Occipital lobe (tissue), 2 donors: ENCODE data around the gene GMDS. TPM values are rescaled to one million over a fixed set of nuclear protein-coding genes. Genes with fewer than 3 reads are reported as not detected.

Source experiments
- DNase-seq: peaks from one replicate; lab custom pipeline; 2025; lab: John Stamatoyannopoulos, UW
- total RNA-seq: library from RNA; depleted of rRNA; stranded (reverse); fragments of >200 nt; gene quantifications from one replicate; pipeline ENCODE4 v1.2.3, GENCODE V29; 2014

GMDS gene
- total RNA-seq, 1 donor from 2014 or later = 6.1 TPM

GRCh38 chr6:2103765-2104523 lies 141.5 kb downstream of the GMDS start:
- no peak for DNase-seq

- DNase-seq = no peak
These were observed 142.4 kb downstream of the GMDS start for GRCh38 chr6:2102966-2103365.

GRCh38 chr6:2102316-2102883 lies 143.0 kb downstream of the GMDS start:
- DNase-seq = no peak

- DNase-seq = no peak
These were observed 144.2 kb downstream of the GMDS start for GRCh38 chr6:2101213-2101612.

- no peak for DNase-seq
These were observed 145.5 kb downstream of the GMDS start for GRCh38 chr6:2099870-2100269.

- no peak for DNase-seq
These were observed 147.9 kb downstream of the GMDS start for GRCh38 chr6:2097464-2097863.

- DNase-seq = no peak
These were observed 150.8 kb downstream of the GMDS start for GRCh38 chr6:2094642-2095041.

- DNase-seq = no peak
These were observed 159.0 kb downstream of the GMDS start for GRCh38 chr6:2086326-2086965.

- no peak for DNase-seq
These were observed 159.7 kb downstream of the GMDS start for GRCh38 chr6:2085657-2086056.

- DNase-seq = no peak
These were observed 164.0 kb downstream of the GMDS start for GRCh38 chr6:2081155-2082138.

- DNase-seq = no peak
These were observed 166.5 kb downstream of the GMDS start for GRCh38 chr6:2078888-2079287.

GRCh38 chr6:2077826-2078225 lies 167.6 kb downstream of the GMDS start:
- DNase-seq = no peak

- DNase-seq = no peak
These were observed 171.9 kb downstream of the GMDS start for GRCh38 chr6:2073476-2073875.

GRCh38 chr6:2072453-2072852 lies 173.0 kb downstream of the GMDS start:
- no peak for DNase-seq

GRCh38 chr6:2063547-2063946 lies 181.9 kb downstream of the GMDS start:
- no peak for DNase-seq

GRCh38 chr6:2061880-2062279 lies 183.5 kb downstream of the GMDS start:
- no peak for DNase-seq

- DNase-seq = no peak
These were observed 189.5 kb downstream of the GMDS start for GRCh38 chr6:2055911-2056310.

GRCh38 chr6:2055143-2055542 lies 190.3 kb downstream of the GMDS start:
- DNase-seq = no peak

GRCh38 chr6:2054516-2055067 lies 190.8 kb downstream of the GMDS start:
- DNase-seq = no peak

- DNase-seq = no peak
These were observed 191.7 kb downstream of the GMDS start for GRCh38 chr6:2053691-2054090.

GRCh38 chr6:2047855-2048254 lies 197.6 kb downstream of the GMDS start:
- no peak for DNase-seq
